GM19043 (cell line): Measurements from ENCODE around the gene TCF4.

Experiments
- ATAC-seq: cut with Tn5 transposase; IDR thresholded peaks from one replicate; pipeline ENCODE4 v1.9.1; 2021; ENCODE audit warnings: low read depth; ENCODE audit not compliant: unreplicated experiment

The TCF4 gene

GRCh38 chr18:55286257-55286825 lies 301.7 kb downstream of the TCF4 start:
- no peak for ATAC-seq

GRCh38 chr18:55284614-55285013 lies 303.4 kb downstream of the TCF4 start:
- no peak for ATAC-seq

- ATAC-seq: no peak
These were observed 304.7 kb downstream of the TCF4 start for GRCh38 chr18:55283309-55283708.

- no peak for ATAC-seq
These were observed 307.5 kb downstream of the TCF4 start for GRCh38 chr18:55280503-55280902.

GRCh38 chr18:55275039-55275901 lies 312.7 kb downstream of the TCF4 start:
- no peak for ATAC-seq

- no peak for ATAC-seq
These were observed 315.3 kb downstream of the TCF4 start for GRCh38 chr18:55272510-55273243.

- ATAC-seq: no peak
These were observed 318.4 kb downstream of the TCF4 start for GRCh38 chr18:55269622-55270021.

- ATAC-seq: peak; percentile 49
These were observed 319.2 kb downstream of the TCF4 start for GRCh38 chr18:55268628-55269275.

- ATAC-seq: peak; percentile 61
These were observed 319.8 kb downstream of the TCF4 start for GRCh38 chr18:55268151-55268601.

- ATAC-seq: no peak
These were observed 321.0 kb downstream of the TCF4 start for GRCh38 chr18:55266981-55267380.

GRCh38 chr18:55265984-55266383 lies 322.0 kb downstream of the TCF4 start:
- ATAC-seq: peak; percentile 44

- no peak for ATAC-seq
These were observed 322.8 kb downstream of the TCF4 start for GRCh38 chr18:55265130-55265675.

GRCh38 chr18:55264108-55264507 lies 323.9 kb downstream of the TCF4 start:
- no peak for ATAC-seq

GRCh38 chr18:55262021-55262560 lies 325.9 kb downstream of the TCF4 start:
- no peak for ATAC-seq

- ATAC-seq: no peak
These were observed 326.7 kb downstream of the TCF4 start for GRCh38 chr18:55261253-55261652.

GRCh38 chr18:55258088-55258487 lies 329.9 kb downstream of the TCF4 start:
- no peak for ATAC-seq

GRCh38 chr18:55256929-55257289 lies 331.1 kb downstream of the TCF4 start:
- no peak for ATAC-seq

- ATAC-seq: no peak
These were observed 331.6 kb downstream of the TCF4 start for GRCh38 chr18:55256226-55256928.

GRCh38 chr18:55253814-55254213 lies 334.2 kb downstream of the TCF4 start:
- ATAC-seq: no peak

GRCh38 chr18:55252901-55253300 lies 335.1 kb downstream of the TCF4 start:
- ATAC-seq: peak; percentile 50
